ENCODE data around the gene B4GALNT2.

Gene B4GALNT2

DNA sequence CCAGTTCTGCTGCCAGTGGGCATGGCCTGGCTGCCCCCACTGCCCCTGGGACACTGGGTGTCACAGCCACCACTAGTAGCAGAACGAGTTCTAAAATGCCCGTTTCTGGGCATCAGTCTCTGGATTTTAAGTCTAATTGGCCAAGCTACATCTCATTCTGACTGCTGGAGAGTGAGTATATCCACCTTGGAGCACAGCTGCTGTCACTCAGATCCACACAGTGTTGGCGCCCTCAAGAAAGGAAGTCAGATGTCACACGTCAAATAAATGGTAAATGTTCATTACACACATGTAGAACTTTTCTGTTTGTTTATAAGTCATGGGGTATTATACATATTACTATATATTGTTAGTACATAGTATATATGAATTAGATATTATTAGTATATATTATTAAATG lies 58.4 kb downstream of the B4GALNT2 start:
- Histone ChIP-seq H3K27ac (replicated peaks) (no peak overlapping the region), H3K27me3 (ENCODE audit: insufficient read depth, poor library complexity, severe bottlenecking) (no peaks in the 10 kb centered on the region), H3K4me3 (replicated peaks; ENCODE audit: insufficient read depth, low read length) (no peak overlapping the region)
- TF ChIP-seq SPI1 (IDR thresholded peaks at IDR 0.05; ENCODE audit: borderline replicate concordance, low read depth) (no peak), GABPA (IDR thresholded peaks at IDR 0.05; ENCODE audit: low read depth) (no peak), POLR2AphosphoS5 (IDR thresholded peaks at IDR 0.05; ENCODE audit: low read depth) (no peak)
- TF ChIP-seq, protein P1, sequence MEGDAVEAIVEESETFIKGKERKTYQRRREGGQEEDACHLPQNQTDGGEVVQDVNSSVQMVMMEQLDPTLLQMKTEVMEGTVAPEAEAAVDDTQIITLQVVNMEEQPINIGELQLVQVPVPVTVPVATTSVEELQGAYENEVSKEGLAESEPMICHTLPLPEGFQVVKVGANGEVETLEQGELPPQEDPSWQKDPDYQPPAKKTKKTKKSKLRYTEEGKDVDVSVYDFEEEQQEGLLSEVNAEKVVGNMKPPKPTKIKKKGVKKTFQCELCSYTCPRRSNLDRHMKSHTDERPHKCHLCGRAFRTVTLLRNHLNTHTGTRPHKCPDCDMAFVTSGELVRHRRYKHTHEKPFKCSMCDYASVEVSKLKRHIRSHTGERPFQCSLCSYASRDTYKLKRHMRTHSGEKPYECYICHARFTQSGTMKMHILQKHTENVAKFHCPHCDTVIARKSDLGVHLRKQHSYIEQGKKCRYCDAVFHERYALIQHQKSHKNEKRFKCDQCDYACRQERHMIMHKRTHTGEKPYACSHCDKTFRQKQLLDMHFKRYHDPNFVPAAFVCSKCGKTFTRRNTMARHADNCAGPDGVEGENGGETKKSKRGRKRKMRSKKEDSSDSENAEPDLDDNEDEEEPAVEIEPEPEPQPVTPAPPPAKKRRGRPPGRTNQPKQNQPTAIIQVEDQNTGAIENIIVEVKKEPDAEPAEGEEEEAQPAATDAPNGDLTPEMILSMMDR (IDR thresholded peaks at IDR 0.05; ENCODE audit: insufficient read depth, low read length) = no peak
- TF ChIP-seq, protein P2, sequence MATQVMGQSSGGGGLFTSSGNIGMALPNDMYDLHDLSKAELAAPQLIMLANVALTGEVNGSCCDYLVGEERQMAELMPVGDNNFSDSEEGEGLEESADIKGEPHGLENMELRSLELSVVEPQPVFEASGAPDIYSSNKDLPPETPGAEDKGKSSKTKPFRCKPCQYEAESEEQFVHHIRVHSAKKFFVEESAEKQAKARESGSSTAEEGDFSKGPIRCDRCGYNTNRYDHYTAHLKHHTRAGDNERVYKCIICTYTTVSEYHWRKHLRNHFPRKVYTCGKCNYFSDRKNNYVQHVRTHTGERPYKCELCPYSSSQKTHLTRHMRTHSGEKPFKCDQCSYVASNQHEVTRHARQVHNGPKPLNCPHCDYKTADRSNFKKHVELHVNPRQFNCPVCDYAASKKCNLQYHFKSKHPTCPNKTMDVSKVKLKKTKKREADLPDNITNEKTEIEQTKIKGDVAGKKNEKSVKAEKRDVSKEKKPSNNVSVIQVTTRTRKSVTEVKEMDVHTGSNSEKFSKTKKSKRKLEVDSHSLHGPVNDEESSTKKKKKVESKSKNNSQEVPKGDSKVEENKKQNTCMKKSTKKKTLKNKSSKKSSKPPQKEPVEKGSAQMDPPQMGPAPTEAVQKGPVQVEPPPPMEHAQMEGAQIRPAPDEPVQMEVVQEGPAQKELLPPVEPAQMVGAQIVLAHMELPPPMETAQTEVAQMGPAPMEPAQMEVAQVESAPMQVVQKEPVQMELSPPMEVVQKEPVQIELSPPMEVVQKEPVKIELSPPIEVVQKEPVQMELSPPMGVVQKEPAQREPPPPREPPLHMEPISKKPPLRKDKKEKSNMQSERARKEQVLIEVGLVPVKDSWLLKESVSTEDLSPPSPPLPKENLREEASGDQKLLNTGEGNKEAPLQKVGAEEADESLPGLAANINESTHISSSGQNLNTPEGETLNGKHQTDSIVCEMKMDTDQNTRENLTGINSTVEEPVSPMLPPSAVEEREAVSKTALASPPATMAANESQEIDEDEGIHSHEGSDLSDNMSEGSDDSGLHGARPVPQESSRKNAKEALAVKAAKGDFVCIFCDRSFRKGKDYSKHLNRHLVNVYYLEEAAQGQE (IDR thresholded peaks at IDR 0.05; ENCODE audit: insufficient replicate concordance, low read depth) = no peak
- no peak for DNase-seq (ENCODE audit: low read depth in 1 of 2, low spot score in 1 of 2)

DNA sequence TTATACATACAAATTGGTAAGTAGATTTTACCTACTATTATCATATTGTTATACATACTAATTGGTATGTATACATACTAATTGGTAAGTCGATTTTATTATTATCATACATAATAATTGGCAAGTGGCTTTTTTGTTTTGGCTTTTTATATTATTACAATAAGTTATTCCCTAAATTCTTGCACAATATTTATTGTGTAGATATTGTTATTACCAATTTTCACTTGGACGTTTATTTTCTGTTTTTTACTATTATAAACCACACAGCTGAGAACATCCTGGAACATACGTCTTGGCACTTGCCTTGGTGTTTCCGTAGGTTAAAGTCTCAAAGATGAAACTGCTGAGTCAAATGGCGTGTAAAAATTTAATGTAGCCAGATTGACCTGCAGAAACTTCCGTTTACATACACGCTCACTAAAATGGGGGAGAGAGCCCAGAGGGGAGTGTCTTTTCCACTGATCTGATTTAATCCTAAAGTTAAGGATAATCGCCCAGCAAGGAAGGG lies 58.9 kb downstream of the B4GALNT2 start:
- TF ChIP-seq GABPA (IDR thresholded peaks at IDR 0.05; ENCODE audit: low read depth) = 0 out of 2 replicates have a peak, but pooled peaks have one; percentile 8
- TF ChIP-seq SPI1 (IDR thresholded peaks at IDR 0.05; ENCODE audit: borderline replicate concordance, low read depth) = no peak
- Histone ChIP-seq H3K27me3 (ENCODE audit: insufficient read depth, poor library complexity, severe bottlenecking) (no peaks in the 10 kb centered on the region), H3K27ac (replicated peaks) (peak overlapping the region; percentile 99), H3K4me3 (replicated peaks; ENCODE audit: insufficient read depth, low read length) (peak overlapping the region; percentile 55)
- DNase-seq (ENCODE audit: low read depth in 1 of 2, low spot score in 1 of 2) = no peak

DNA sequence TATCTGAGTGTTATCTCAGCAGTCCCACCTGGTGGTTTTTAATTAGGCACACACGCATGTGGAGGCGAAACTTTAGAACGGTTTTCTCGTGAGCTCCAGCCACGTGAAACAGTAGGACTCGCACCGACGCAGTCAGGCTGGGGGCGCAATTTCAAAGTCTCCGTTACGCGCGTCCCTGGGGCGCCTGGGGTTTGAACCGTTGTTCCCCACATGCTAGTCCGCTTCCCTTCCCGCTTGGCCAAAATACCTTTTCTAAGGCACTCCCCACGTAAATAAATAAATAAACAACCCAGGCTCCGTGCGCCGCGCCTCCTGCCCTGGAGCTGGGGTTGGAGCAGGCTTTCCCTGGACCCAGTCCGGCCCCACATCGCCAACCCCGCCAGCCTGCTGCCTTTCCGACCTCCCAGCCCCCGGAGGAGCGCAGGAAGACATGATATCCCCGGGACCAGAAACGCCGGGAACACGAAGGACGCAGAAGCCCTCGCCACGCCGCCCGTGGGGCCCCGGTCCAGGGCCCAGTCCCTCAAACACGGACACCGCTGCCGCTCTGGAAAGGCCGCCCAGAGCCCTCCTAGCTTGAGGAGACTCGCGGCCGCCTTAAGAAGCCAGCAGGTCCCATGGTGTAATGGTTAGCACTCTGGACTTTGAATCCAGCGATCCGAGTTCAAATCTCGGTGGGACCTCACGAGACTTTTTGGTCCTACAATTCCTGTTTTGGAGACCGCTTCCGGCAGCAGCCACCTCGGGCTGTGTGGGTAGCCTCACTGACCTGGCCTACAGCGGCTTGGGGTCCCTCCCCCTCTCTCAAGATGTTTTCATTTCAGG lies 59.6 kb downstream of the B4GALNT2 start:
- H3K27me3 ChIP-seq (ENCODE audit: insufficient read depth, poor library complexity, severe bottlenecking) = no peaks in the 10 kb centered on the region
- peak; percentile 91 to 92 for DNase-seq (ENCODE audit: low read depth in 1 of 2, low spot score in 1 of 2)
- H3K27ac ChIP-seq (replicated peaks) = peak overlapping the region; percentile 99
- H3K4me3 ChIP-seq (replicated peaks; ENCODE audit: insufficient read depth, low read length) = peak overlapping the region; percentile 55
- TF ChIP-seq POLR2AphosphoS5 (IDR thresholded peaks at IDR 0.05; ENCODE audit: low read depth) (peak; percentile 79), GABPA (IDR thresholded peaks at IDR 0.05; ENCODE audit: low read depth) (peak; percentile 52; the same call in 1 of the 2 replicates), SPI1 (IDR thresholded peaks at IDR 0.05; ENCODE audit: borderline replicate concordance, low read depth) (peak; percentile 27; the same call in 1 of the 2 replicates)
- TF ChIP-seq, protein P1 (IDR thresholded peaks at IDR 0.05; ENCODE audit: insufficient read depth, low read length) = no peak
- TF ChIP-seq, protein P2 (IDR thresholded peaks at IDR 0.05; ENCODE audit: insufficient replicate concordance, low read depth) = peak; percentile 59

DNA sequence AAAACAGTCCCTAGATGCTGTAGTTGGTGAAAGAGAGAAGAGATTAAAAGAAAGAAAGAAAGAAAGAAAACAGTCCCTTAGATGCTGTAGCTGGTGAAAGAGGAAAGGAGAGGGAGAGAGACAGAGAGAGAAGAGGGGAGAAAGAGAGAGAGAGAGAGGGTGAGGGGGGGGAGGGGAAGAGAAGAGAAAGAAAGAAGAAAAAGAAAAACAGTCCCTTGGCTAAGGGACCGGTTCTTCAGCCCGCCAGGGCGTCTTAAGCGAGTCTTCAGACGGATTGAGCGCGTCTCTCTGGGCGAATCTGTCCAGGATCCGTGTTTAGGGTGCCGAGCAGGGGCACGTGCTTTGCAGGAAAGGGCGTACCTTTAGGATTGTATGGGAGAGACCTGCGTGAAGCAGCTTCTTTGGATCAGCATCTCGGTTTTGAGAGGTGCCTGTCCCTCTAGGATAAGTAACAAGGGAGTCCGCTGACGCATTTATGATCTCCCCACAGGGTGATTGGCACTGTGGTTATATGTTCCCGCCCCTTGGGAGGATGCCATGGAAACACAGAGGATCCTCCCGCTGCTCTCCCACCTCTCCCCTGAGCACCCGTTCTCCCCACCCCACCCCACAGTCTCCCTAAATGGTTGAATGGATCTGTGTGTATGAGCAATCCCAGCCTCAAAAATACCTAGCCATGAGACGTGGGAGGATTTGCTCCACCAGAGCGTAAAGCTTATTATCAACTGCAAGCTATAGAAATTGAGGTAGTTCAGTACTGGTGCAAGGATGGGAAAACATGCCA lies 61.1 kb downstream of the B4GALNT2 start:
- Histone ChIP-seq H3K27ac (replicated peaks) (peak overlapping the region; percentile 99), H3K27me3 (ENCODE audit: insufficient read depth, poor library complexity, severe bottlenecking) (no peaks in the 10 kb centered on the region), H3K4me3 (replicated peaks; ENCODE audit: insufficient read depth, low read length) (peak overlapping the region; percentile 55)
- DNase-seq (ENCODE audit: low read depth in 1 of 2, low spot score in 1 of 2) = peak; percentile 46 to 69
- no peak for TF ChIP-seq GABPA (IDR thresholded peaks at IDR 0.05; ENCODE audit: low read depth)
- TF ChIP-seq SPI1 (IDR thresholded peaks at IDR 0.05; ENCODE audit: borderline replicate concordance, low read depth) = peak; percentile 10; the same call in 1 of the 2 replicates
